ENCODE data around the gene LY6G6F. TPM values are rescaled to one million over a fixed set of nuclear protein-coding genes. Genes with fewer than 3 reads are reported as not detected.
A peak's percentile ranks its signal among the peaks of the same experiment; 100 is the strongest.

The LY6G6F gene
- total RNA-seq, 1 experiment from 2014 or later, result not detected

DNA sequence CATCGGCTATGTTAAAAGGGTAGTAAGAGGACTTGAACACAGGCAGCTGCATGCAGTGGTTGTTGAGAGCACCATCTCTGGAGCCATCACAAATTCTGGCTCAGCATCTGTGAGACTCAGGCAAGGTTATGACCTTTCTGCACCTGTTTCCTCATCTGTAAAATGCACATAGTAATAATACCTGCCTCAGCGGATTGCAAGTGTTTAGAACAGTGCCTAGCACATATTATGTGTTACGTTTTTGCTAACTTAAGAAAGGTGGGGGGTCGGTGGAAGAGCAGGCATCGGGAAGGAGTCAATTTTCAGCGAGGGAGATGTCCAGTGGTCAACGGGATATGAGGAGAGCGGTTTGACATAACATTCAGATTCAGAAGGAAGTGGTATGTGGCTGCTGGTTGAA is 28.7 kb upstream of the LY6G6F start:
- intact Hi-C loops (cut with micrococcal nuclease), result no loop called here
- Mint-ChIP-seq H3K4me1 (ENCODE audit: insufficient read depth, unreplicated experiment) (peaks cover 12% of the 10 kb centered on the region), H3K9me3 (ENCODE audit: unreplicated experiment) (no peaks in the 10 kb centered on the region), H3K27me3 (ENCODE audit: insufficient read depth, unreplicated experiment) (peaks cover 18% of the 10 kb centered on the region), H3K27ac (ENCODE audit: low read depth, unreplicated experiment) (peak overlapping the region; percentile 35), H3K4me3 (ENCODE audit: unreplicated experiment) (no peak overlapping the region), H3K36me3 (ENCODE audit: insufficient read depth, unreplicated experiment) (peaks cover 7% of the 10 kb centered on the region)
- no peak for DNase-seq (ENCODE audit: unreplicated experiment)
- no TSS peak for BruUV-seq (replicated peaks)
- POLR2A ChIA-PET, result interaction anchor here (1.0 to 1.9 kb wide), 6 partner anchors 11 to 152 kb away, joined by 3 to 6 read pairs (median 4); partner anchors contain the start of genes GPANK1 and HSPA1B
- CTCF ChIA-PET, result interaction anchor here (0.6 to 1.5 kb wide), 2 partner anchors 221 to 274 kb away, joined by 4 to 6 read pairs; no protein-coding TSS in a partner anchor
- TF ChIP-seq CTCF (IDR thresholded peaks at IDR 0.05; ENCODE audit: unreplicated experiment), result no peak

- Mint-ChIP-seq H3K4me1 (ENCODE audit: insufficient read depth, unreplicated experiment) (peaks cover 12% of the 10 kb centered on the region), H3K27me3 (ENCODE audit: insufficient read depth, unreplicated experiment) (peaks cover 18% of the 10 kb centered on the region), H3K4me3 (ENCODE audit: unreplicated experiment) (peak within 1 kb of the TSS; percentile 73), H3K9me3 (ENCODE audit: unreplicated experiment) (no peaks in the 10 kb centered on the region), H3K36me3 (ENCODE audit: insufficient read depth, unreplicated experiment) (peaks cover 13% of the 10 kb centered on the region), H3K27ac (ENCODE audit: low read depth, unreplicated experiment) (peak within 1 kb of the TSS; percentile 87)
- DNase-seq (ENCODE audit: unreplicated experiment), result peak; percentile 81
- POLR2A ChIA-PET, result interaction anchor here (0.6 to 0.8 kb wide), 2 partner anchors 10 to 16 kb away, joined by 3 to 4 read pairs; partner anchors contain the start of gene GPANK1
- CTCF ChIA-PET, result interaction anchor here (0.6 to 2.5 kb wide), 22 partner anchors 8 to 1840 kb away, joined by 3 to 9 read pairs (median 4); partner anchors contain the start of genes CLIC1 and NOTCH4
- intact Hi-C loops (cut with micrococcal nuclease), result loop anchor here (1.0 to 5.0 kb wide), 6 partner anchors 48 to 272 kb away; partner anchors contain the start of gene DDAH2
- BruUV-seq (replicated peaks), result no TSS peak
- peak; percentile 84 for TF ChIP-seq CTCF (IDR thresholded peaks at IDR 0.05; ENCODE audit: unreplicated experiment)
These were observed 26.2 kb upstream of the LY6G6F start, which contains the start of gene LY6G5C for GRCh38 chr6:31680226-31681134. Gene LY6G5C (minus strand): TSS chr6:31681067. CDS start chr6:31680373, 694 bp downstream.

DNA sequence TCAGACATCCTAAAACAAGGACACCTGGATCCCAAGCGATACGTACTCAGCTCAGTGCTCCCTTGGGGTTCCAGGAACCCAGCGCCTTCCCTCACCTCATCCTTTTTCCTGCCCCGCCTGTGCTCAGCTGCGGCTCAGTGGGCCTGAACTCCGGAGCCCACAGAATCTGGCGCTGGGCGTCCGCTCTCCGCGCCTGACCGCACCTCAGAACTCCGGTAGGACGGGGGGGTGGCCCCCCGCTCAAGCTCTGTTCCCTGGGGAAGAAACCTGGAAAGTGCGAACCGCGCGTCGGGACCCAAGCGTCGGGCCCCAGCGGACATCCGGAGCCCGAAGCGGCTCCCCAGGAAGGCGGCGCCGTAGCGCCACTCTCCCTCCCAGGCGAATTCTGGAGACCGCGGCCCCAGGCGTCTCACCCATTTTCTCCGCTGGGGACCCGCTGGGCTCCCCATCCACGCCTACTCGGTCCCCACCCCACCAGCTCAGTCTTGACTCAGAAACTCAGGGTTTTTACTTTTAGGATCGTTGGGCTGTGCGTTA is 25.5 kb upstream of the LY6G6F start:
- H3K4me3 Mint-ChIP-seq (ENCODE audit: unreplicated experiment), result peak overlapping the region; percentile 73
- CTCF ChIA-PET, result interaction anchor here (0.6 to 2.5 kb wide), 13 partner anchors 9 to 1840 kb away, joined by 3 to 8 read pairs (median 4); partner anchors contain the start of gene NOTCH4
- no peaks in the 10 kb centered on the region for H3K9me3 Mint-ChIP-seq (ENCODE audit: unreplicated experiment)
- no peak for TF ChIP-seq CTCF (IDR thresholded peaks at IDR 0.05; ENCODE audit: unreplicated experiment)
- peaks cover 12% of the 10 kb centered on the region for H3K4me1 Mint-ChIP-seq (ENCODE audit: insufficient read depth, unreplicated experiment)
- no peak for DNase-seq (ENCODE audit: unreplicated experiment)
- intact Hi-C loops (cut with micrococcal nuclease), result loop anchor here (1.0 to 5.0 kb wide), 3 partner anchors 48 to 206 kb away; partner anchors contain the start of gene DDAH2
- POLR2A ChIA-PET, result interaction anchor here (0.6 to 0.8 kb wide), 2 partner anchors 9 to 16 kb away, joined by 3 to 4 read pairs; partner anchors contain the start of gene GPANK1
- peaks cover 20% of the 10 kb centered on the region for H3K36me3 Mint-ChIP-seq (ENCODE audit: insufficient read depth, unreplicated experiment)
- peak overlapping the region; percentile 74 for H3K27ac Mint-ChIP-seq (ENCODE audit: low read depth, unreplicated experiment)
- peaks cover 18% of the 10 kb centered on the region for H3K27me3 Mint-ChIP-seq (ENCODE audit: insufficient read depth, unreplicated experiment)
- no TSS peak for BruUV-seq (replicated peaks)
